GM19240 (cell line): ENCODE data around the gene PLCG2.
"Not testable (repeated sequence)": the region's sequence is repeated elsewhere in the genome, so short reads cannot be mapped to it uniquely, and the experiment has no call there.

Source experiments
- DNase-seq: peaks from one replicate; pipeline ENCODE4 v3.0.0; 2011; ENCODE audit warnings: low spot score; ENCODE audit not compliant: insufficient read length

Gene PLCG2

DNA sequence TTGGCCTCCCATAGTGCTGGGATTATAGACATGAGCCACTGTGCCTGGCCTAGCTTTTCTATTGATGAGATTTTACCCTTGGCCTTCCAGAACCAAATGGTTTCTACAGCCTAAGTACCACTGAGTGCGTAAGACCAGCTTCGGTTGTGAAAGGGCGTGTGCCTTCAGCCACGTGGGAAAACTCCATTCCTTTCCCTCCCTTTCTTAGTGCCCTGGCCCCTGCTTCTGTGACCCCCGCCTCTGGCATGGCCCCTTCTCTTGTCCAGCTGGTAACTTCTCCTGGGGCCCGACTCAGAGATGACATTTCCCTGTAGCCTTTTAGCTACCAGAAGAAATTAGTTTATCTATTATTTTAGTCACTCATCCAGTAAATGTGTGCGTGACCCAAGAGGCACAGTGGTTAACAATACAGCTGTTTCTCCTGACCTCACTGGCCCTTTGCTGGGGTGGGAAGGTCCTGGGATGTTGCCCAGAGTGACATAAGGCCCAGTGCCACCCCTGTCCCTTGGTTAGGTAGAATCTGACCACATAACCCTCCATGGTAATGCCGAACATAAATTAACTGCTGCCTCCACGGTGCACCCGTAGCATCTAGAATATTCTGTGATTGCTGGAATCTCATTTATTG is 97.3 kb downstream of the PLCG2 start:
- DNase-seq = no peak

DNA sequence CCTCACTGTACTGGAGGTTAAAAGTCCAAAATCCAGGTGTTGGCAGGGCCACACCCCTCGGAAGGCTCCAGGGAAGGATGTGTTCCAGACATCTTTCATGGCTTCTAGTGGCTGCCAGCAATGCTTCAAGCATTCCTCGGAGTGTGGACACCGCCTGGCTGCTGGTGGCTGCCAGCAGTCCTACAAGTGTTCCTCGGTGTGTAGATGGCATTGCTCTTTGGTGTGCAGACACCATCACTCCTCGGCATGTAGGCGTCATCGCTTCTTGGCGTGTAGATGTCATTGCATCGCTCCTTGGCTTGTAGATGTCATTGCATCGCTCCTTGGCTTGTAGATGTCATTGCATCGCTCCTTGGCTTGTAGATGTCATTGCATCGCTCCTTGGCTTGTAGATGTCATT is 98.4 kb downstream of the PLCG2 start:
- not testable (repeated sequence) for DNase-seq

DNA sequence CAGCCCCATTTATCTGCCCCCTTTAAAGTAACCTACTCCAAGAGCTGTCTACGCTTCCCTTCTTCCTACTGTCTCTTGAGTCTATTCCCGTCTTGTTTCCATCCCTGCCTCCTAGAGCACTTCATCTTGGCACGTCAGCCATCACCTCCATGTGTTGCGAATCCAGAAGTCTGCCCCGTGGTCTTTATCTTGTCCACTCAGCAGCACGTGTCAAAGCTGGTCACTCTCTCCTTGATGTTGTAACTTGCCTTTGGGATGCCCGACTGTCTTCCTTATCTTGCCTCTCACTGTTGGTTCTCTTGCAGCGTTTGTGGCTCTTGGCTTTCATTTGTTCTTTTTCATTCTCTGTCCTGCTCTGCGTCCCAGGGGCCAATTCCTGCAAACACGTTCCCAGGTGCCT is 99.4 kb downstream of the PLCG2 start:
- no peak for DNase-seq

DNA sequence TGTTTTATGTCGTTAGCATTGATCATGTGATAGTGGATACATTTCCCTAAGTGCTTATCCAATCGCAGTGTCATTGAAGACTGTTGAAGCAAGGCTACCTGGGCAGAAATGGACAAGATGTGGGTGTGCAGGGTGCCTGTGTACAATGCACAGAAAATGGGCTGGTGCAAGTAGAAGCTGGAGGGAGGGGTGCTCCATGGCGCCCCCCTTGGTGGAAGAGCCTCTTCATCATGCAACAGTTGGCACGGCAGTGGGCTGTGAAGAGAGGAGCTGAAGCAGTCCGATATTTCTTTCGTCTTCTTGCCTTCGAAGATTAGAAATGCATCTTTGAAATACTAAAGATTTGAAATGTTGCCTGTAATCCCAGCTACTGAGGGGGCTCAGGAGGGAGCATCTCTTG is 100.5 kb downstream of the PLCG2 start:
- no peak for DNase-seq

DNA sequence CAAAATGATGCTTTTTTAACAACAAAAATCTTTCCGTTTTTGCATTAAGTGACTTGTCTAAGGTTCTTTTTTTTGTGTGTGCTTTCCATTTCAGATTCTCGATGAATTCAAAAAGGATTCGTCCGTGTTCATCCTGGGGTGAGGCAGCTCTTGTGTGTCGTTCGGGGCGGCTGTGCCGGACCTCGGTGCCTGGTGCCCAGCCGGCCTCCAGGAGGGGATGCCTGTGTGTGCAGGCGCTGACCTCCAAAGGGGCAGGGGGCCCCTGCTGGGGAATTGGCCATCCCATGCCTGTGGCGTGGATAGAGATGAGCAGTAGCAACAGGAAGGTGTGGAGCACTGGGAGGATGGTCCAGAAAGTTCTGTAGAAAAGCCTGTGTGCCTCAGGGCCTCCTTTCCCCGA is 101.7 kb downstream of the PLCG2 start:
- DNase-seq = no peak

DNA sequence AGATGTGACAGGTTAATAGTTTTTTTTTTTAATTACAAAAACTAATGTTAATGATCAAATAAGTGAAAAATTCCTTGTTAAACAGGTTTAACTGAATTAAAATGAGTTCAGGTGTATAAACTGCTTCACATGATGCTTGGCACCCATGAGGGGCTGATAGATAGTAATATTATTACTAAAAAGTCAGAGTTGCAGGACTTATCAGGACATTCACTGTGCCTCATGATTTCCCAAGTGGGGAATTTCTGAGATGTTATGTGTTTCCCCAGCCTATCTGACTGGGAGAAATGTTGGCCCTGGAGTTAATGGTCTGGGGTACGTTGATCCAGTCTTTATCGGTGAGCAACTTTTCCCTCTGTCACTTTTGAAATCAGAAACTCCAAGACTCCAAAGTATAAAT is 102.1 kb downstream of the PLCG2 start:
- DNase-seq = no peak

DNA sequence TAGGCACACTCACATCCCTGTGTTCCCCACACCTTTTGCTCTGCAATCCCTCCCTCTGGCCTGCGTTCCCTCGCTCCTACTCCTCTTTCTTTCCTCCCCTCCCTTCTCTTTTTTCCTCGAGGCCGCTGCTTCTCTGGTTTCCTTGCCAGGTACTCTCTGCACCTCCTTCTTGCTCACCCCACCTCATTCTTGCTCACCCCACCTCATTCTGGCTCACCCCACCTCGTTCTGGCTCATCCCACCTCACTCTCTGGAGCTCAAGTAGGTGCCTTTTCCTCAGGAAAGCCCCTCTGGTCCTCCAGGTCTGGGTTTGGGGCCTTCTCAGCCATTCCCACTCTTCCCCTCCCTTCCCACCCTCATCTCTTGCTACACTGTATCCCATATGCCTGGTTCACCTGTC is 103.5 kb downstream of the PLCG2 start:
- DNase-seq = no peak

DNA sequence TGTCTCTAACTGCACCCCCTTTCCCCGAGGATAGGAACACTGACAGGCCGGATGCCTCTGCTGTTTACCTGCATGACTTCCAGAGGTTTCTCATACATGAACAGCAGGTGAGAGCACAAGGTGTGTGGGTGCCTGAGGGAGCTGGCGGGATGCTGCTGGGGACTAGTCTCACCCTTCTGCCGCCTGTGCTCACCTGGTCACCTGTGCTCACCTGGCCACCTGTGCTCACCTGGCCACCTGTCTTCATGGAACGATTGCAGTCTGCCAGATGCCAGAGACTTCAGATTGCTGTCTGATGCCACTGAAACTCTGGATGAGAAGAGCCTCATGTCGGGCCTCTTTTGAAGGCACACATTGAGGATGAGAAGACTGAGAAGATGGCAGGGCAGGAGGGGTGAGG is 104.1 kb downstream of the PLCG2 start:
- no peak for DNase-seq

DNA sequence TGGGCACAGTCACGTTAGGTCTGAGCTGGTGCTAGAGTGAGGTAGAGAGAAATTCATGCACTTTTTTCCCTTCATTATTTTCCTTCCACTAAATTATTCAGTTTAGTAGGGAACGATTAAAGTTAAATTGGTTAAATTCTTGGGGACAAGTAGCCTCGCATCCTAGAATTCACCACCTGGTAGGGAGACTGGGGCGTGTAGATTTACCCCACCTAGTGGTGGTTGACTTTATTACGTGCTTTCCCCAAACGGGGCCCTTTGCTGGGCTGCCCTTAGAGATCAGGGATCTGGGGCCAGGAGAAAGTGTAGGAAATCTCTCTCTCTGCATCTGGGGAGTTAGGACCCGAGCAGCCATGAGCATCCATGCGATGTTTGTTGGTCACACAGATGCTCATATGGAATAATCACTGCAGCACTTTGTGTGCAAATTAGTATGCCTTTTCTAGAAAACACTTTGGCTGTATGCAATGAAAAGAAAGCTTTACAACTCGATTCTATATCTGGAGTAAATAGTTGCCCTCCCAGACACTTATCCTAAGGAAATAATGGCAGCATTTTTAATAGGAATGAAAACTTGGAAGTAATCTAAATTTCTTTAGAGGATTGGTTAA is 107.0 kb downstream of the PLCG2 start:
- peak; percentile 48 for DNase-seq

DNA sequence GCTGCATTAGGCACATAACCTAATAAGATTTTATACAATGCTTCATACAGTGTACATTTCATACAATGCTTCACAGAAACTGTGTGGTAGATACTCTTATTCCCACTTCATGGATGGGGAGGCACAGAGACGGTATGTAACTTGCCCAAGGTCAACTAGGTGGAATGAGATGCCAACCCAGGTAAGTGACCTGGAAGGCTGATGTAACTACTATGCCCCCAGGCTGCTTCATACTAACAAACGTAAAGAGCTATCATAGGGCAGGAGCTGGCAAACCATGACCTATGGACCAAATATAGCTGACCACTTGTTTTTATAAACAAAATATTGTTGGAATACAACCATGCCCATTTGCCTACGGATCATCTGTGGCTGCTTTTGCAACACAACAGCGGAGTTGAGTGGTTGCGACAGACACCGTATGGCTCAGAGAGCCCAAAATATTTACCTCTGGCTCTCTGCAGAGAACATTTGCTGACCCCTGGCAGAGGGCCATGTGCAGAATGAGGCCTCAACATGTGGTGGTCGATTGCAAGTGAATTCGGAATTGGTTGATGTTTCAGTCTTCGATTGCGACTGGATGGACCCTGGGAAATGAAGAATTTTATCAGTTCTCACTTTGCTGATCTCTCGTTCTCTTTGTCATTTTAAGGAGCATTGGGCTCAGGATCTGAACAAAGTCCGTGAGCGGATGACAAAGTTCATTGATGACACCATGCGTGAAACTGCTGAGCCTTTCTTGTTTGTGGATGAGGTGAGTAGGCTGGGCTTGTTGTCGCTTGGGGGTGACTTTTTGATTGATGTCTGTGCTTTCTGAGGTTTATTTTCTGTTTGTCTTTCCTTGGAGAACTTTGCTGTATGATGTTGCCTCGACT is 109.7 kb downstream of the PLCG2 start:
- DNase-seq = no peak

DNA sequence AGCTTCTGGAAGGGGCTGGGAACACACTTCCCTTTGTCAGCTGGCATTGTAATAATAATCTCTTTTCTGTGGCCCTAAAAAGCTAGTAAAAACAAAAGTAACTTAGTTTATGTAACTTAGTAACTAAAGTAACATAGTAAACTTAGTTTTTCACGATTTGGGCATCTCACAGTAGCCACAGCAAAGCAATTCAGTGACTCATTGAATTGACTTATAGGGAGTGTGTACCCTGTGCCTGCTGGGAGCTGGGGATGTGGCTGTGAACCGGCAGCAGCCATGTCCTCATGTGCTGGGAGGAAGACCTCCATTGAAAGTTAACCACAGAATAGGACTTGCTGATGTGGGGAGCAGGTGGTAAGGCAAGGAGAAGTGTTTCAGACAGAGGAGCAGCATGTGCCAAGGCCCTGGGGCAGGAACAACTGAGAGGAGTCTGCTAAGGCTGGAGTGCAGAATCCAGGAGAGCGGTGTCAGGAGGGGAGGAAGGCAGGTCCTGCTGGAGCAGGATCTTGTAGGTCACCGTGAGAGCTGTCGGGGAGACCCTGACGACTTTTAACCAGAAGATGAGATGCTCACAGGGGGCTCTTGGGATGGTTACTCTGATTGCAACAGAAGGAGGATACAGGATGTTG is 112.8 kb downstream of the PLCG2 start:
- no peak for DNase-seq

DNA sequence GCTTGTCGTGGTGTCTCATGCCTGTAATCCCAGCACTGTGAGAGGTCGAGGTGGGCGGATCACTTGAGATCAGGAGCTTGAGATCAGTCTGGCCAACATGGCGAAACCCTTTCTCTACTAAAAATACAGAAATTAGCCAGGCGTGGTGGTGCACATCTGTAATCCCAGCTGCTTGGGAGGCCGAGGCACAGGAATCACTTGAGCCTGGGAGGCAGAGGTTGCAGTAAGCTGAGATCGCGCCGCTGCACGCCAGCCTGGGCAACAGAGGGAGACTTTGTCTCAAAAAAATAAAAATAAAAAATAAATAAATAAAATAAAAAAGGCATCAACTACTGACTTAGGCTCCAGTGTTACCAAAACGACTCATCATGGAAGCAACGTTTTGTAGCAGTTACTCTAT is 115.5 kb downstream of the PLCG2 start:
- no peak for DNase-seq

DNA sequence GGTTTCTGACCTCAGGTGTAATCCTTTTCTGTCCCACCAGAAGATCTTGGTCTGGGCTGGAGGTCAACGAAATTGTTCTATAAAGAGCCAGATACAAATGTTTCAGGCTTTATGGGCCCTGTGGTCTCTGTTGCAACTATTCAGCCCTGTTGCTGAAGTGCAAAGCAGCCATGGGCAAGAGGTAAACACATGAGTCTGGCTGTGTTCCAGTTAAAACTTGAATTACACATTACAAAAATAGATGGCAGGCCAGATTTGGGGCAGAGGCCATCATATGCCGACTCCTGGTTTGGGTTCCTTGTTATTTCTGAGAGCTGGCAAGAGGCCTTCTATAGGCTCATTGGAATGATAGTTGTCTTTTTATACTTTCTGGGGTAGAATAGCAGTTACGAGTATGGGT is 117.8 kb downstream of the PLCG2 start:
- DNase-seq = no peak

DNA sequence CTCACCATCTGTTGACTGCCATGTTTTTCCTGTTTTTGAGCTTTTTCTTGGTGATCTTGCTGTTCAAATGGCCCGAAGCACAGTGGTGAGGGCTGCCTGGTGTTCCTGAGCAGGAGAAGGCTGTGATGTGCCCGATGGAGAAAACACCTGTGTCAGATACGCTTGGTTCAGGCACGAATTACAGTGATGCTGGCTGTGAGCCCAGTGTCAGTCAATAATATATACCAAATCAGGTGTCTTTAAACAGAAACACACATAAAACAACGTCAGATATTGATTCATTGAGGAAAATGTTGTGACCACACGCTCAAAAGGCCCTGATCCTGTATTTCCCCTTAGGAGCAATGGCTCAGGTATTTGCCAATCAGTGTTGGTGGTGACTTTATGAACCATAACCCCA is 120.5 kb downstream of the PLCG2 start:
- DNase-seq = no peak

DNA sequence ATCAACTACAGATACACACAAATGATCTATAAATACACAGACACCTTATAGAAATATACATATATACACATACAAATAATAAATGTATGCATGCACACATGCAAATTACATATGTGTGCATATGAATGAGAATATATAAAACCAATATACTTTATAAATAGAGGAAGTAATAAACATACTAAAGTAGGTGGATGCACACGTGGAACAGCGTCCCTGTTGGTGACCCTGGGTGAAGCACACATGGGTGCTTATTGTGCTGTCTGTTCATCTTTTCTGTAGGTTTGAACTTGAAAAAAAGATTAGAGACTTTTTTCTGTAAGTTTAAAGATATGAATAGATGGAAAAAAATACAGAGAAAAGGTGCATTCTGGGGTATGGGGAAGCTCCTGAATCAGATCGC is 120.9 kb downstream of the PLCG2 start:
- DNase-seq = no peak

DNA sequence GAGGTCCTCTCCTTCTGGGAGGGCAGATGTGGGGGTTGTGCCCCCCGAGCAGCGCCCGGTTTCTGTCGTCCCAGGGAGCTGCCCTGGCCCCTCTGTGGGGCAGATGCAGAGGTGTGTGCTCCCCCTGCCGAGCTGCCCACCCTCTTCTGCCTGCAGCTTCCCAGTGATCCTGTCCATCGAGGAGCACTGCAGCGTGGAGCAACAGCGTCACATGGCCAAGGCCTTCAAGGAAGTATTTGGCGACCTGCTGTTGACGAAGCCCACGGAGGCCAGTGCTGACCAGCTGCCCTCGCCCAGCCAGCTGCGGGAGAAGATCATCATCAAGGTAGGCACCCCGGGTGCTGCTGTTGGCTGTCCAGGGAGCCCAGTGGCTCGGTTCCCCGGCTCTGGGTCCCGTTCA is 121.4 kb downstream of the PLCG2 start:
- DNase-seq = no peak

DNA sequence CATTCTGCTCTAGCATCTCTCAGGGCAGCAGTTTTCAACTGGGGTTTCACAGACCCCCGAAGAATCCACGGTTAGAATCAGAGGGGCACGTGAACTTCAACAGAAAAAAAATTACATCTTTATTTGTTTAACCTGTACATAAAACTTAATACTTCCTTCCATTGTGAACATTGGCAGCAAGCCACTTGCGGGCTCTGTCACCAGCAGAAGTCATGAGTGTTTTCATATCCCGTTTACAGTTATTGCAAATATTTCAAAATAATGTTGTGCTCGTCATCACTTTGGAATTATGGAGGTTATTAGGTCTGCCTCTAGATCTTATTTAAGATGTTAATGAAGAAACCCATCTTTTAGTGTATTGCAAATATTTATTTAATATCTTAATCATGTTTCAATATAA is 122.4 kb downstream of the PLCG2 start:
- DNase-seq = no peak

DNA sequence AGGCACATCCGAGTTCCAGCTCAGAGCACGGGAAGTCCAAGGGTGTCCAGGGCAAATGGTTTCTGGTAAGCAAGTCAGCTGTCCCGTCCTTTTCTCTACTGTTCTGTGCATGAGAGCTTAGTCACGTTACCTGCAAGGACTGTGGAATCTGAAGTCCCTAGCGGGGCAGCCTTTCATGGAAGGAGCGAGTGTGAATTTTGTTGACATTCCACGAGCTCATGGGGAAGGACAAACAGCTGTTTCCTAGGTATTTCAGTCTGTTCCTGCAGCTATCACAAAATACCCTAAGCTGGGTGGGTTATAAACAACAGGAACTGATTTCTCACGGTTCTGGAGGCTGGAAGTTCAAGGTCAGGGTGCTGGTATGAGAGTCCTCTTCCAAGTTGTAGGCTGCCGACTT is 122.9 kb downstream of the PLCG2 start:
- no peak for DNase-seq

DNA sequence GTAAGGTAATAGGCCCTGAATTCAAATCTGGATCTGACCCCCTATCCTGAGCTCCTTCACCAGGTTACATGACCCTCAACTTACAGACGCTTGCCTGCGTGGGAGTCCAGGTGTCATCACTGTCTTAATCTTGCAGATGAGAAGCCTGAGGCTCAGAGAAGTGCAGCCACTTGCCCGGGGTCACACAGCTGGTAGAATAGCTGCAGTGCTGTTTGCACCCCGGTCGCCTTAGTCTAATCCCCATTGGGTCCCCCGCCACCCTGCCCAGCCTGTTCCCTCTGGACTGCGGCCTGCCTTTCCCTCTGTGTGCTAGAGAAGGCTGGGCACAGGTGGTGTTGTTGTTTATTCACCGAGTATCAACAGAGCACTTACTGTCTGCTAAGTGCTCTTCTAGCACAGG is 125.2 kb downstream of the PLCG2 start:
- no peak for DNase-seq

DNA sequence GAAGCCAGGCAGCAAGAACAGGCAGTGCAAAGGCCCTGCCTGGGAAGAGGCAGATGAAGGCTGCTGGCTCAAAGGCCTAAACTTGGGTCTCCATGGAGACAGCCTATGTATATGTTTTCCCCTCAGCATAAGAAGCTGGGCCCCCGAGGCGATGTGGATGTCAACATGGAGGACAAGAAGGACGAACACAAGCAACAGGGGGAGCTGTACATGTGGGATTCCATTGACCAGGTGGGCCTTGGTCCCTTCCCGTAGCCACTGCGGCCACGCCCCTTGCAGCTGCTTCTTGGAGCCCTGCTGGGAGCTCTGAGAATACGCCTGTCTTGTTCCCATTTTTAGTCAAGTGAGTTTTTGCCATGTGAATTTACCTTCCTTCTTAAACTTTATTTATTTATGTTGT is 126.2 kb downstream of the PLCG2 start:
- no peak for DNase-seq

DNA sequence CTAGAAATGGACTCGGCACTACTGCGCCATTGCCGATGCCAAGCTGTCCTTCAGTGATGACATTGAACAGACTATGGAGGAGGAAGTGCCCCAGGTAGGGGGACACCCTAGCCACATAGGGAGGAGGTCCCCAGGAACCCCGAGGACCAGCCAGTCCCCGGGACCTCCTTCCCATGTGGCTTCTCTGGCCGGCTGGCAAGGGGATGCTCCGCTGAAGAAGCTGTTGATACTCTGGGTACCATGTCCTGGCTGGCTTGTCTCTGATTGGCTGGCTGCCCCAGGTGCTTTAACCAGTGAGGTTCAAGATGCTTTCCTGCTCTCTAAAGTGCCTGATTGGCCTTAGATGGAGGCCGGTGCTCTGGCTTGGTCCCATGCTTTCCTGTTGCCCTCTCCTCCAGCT is 128.6 kb downstream of the PLCG2 start:
- DNase-seq = no peak
